Islet precursor cell (in vitro differentiated cells): Measurements from ENCODE around the gene TUBB4A.
A peak's percentile ranks its signal among the peaks of the same experiment; 100 is the strongest.

Experiments used
- DNase-seq: peaks from one replicate; pipeline ENCODE4 v3.0.0-alpha.2; 2018

The TUBB4A gene

DNA sequence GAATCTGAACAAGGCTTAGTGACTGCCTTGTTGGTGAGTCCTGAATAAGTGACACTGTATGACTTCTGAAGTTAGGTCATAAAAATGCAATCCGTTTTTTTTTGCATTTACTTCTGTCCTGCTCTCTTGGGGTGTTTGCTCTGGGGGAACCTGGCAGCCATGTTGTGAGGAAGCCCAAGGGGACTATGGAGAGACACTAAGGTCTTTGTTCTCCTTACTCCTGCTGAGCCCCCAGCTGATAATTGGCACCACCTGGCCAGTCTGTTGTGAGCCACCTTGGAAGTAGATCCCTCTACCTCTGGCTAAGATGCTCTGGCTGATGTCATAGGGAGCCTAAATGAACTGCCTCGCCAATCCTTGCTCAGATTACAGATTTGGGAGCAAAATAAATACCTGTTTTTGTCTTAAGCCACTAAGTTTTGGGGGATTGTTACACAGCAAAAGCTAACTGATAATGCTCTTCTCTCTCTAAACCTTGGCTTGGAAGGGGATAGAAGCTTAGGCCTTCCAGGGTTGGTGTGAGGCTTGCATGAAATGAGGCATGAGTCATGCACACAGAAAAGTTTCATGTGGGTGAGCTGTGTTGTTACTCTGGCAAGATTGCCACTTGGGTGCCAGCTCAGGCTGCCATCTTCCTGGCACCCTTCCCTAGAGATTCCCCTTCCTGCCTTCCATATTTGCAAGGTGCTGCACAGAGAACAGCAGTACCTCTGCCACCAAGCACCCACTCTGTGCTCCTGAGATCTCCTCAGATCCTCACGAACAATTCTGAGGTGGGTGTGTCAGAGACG is 10.1 kb downstream of the TUBB4A start:
- DNase-seq = no peak

DNA sequence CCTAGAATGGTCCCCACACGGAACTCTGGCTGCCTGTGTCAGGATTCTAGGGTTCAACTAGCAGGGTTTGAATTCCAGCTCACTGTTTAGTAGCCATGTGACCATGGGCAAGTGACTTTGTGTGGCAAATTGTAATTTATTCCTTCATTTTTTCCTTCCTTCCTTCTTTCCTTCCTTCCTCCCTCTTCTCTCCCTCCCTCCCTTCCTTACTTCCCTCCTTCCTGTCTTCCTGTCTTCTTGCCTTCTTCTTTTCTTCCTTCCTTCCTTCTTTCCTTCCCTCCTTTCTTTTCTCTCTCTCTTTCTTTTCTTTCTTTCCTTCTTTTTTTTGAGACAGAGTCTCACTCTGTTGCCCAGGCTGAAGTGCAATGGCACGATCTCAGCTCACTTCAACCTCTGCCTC is 12.0 kb downstream of the TUBB4A start:
- DNase-seq = no peak

DNA sequence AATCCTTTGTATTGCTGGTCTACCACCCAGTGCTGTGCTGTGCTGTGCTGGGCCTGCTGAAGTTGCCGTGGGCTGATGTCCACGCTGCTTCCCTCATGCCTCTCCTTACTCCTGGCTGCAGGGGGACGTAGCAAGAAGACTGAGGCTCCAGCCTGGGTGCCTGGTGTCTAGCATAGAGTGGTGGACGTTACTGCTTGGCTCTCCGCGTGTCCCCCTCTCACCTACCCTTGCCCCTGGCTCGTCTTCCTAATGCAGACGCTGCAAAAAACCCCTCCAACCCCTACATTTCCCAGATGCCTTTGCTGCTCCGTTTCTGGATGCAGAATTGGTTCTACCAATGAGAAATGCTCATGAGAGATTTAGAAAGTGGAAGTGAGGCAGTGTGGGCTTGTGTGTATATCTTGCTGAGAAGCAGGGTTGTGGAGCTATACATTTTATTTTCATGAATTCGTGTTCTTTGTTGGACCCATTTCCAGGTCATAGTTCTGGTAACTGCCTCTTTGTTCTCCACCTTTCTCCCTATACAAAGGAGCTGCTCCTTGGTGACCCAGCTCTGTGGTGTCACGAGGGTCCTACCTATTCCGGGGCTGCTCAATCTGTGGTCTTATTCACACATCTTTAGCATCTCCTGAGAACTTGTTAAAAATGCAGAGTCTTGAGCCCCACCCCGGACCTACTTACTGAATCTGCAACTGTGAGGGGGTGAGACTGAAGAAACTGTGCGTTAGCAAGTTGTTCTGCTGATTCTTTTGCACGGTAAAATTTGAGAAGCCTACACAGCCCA is 12.6 kb downstream of the TUBB4A start:
- no peak for DNase-seq

DNA sequence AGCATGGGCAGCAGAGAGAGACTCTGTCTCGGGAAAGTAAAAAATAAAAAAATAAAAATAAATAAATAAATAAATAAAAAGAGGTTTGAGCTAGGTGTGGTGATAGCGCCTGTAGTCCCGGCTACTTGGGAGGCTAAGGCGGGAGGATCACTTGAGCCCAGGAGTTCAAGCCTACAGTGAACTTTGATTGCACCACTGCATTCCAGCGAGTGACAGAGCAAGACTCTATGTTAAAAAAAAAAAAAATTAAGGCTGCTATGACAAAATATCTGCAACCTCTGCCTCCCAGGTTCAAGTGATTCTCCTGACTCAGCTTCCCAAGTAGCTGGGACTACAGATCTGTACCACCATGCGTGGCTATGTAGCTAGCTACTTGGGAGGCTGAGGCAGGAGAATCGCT is 17.3 kb downstream of the TUBB4A start:
- DNase-seq = no peak

DNA sequence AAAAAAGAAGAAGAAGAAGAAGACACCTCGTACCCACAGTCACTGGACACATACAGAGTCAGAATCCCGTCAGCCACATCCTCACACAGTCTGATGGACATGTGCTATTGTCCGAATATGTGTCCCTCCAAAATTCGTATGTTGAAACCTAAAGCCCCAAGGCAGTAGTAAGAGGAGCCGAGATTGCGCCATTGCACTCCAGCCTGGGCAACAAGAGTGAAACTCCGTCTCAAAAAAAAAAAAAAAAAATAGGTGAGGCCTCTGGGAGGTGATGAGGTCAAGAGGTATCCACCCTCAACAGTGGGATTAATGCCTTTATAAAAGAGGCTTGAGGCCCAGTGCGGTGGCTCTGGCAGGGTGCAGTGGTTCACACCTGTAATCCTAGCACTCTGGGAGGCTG is 17.9 kb downstream of the TUBB4A start:
- DNase-seq = no peak

DNA sequence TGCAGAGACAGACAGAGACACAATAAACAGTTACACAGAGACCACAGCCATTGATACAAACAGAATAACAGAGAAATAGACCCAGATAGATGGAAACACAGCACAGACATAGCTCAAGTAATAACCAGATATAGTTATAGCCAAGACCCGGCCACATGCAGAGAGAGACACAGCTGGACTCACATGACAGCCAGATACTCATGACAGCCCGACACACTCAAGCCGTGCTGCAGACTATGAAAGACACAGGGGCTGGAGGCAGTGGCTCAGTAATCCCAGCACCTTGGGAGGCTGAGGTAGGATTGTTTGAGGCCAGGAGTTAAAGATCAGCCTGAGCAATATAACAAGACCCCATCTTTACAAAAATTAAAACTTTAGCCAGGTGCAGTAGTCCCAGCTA is 18.9 kb downstream of the TUBB4A start:
- DNase-seq = no peak

DNA sequence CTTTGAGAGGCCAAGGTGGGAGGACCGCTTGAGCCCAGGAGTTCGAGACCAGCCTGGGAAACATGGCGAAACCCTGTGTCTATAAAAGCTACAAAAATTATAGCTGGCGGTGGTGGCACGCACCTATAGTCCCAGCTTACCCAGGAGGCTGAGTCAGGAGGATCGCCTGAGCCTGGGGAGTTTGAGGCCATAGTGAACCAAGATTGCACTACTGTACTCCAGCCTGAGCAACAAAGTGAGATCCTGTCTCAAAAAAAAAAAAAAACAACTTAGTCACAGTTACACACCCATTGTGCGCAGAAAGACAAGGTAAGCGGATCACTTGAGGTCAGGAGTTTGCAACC is 19.8 kb downstream of the TUBB4A start:
- DNase-seq = no peak

DNA sequence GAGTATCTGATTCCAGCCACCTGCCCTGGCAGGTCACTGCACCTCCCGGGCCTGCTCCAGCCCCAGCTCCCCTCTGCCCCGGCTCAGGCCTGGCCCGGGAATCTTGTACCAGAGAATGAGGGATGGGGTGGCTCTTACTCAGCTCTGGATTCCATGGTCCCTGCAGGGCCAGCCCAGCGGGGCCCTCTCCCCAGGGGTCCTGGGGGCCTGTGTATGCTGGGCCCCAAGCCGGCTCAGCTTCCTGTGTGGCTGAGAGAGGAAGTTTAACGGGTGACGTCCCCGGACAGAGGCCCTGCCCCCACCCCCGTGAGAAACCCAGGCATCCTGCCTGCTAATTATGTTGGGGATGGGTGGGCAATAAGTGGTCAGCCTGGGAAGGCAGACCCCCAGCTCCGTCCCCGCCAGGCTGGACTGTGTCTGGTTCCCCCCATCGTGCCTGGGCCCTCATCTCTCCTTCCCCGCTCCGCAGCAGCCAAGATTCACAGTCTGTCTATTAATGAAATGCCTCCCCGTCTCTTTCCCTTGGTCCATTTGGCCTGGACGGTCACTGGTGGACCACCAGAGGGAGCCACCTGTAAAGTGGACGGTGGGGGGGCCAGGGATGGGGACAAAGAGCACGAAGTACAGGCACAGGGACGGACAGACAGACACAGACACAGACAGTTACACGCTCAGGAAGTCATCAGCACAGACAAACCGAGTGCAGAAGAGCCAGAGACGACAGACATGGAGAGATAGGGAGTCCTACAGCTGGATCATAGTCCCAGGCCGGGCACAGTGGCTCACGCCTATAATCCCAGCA is 20.4 kb downstream of the TUBB4A start, which contains the start of gene DENND1C:
TSS of gene DENND1C (minus strand) at position 247 of the 802 bp plus-strand sequence. CDS start at position 155, 92 bp downstream.
- peak; percentile 65 for DNase-seq

DNA sequence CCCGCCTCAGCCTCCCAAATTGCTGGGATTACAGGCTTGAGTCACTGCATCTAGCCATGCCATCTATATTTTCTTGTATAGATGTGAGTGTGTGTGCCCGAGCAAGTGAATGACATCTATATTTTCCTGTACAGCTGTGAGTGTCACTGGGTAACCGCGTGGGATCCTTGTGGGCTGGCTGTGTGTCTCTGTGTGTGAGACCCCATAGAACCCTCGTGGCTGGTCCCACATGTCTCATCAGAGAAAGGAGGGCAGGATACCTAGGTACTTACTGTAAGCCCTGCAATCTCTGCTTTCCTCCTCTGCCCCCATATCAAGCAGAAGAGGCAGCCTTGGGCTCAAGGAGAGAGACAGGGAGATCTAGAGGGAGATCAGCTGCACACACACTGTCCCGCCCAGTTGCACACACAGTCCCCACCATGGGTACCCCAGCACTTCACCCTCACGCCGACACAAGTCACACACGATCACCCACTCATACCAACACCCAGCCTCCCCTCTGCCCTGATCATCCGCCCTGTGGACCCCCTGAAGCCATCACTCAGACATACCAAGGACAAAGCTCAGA is 21.2 kb downstream of the TUBB4A start:
- DNase-seq = no peak

DNA sequence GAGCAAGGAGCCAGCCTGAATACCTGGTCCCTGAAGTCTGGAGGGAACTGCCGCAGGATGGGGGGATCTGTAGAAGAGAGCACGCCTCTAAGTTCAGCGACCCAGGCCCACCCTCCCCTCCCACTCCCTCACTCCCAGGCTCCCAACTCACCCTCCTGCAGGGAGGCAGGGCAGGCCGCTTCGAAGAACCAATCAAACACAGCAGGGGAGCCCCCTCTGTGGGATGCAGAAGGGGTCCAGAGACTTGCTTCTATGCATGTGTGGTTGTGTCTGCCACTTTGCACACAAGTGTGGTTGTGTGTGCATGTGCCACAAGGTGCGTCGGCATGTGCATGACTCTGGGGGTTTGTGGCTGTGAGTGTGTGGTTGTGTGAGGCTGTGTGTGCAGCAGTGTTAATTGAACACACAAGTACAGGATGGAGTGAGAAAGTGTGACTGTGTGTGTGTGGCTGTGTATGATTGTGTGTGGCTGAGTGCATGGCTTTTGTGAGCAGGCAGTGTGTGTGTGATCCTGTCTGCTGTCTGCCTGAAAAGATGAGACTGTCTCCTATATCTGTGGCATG is 22.2 kb downstream of the TUBB4A start:
- no peak for DNase-seq

DNA sequence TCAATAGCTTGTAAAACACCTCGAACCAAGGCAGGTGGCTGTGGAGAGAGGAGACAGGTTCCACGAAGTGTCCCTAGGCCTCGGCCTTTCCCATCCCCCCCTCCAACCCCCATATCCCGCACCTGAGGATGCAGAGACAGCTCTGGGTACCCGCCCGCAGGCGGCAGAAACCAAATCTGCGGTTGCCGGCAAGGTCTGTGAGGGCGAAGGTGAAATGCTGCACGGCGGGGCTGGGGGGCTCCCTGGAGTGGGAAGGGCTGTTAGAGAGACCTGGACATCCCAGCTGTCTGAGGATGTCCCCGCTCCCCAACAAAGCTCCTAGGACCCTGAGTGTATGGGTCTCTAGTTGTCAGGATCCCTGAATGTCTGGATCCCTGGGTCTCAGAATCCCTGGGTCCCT is 23.3 kb downstream of the TUBB4A start:
- no peak for DNase-seq

DNA sequence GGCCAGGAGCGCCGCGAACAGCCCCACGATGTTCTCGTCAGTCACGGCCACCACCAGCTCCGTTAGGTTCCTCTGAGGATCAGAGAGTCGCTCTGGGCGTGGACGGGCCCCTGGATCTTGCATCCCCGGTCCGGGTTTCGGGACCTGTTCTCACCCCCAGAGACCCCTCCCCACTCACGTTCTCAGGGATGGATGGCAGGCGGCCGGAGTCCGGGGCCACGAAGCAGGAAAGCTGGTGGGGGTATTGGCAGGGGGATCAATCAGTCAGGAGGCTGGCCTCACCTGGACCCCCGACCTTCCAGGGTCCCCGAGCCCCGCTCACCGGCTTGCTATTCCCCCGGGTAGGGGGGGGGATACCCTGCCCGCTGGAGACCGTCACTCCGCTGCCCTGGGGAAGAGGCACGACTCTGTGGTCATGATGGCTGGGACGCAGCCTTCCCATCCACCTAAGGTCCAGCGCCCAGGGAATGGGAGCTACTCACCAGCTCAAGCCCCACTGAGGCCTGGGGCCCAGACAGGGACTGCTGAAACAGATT is 25.1 kb downstream of the TUBB4A start:
- no peak for DNase-seq

DNA sequence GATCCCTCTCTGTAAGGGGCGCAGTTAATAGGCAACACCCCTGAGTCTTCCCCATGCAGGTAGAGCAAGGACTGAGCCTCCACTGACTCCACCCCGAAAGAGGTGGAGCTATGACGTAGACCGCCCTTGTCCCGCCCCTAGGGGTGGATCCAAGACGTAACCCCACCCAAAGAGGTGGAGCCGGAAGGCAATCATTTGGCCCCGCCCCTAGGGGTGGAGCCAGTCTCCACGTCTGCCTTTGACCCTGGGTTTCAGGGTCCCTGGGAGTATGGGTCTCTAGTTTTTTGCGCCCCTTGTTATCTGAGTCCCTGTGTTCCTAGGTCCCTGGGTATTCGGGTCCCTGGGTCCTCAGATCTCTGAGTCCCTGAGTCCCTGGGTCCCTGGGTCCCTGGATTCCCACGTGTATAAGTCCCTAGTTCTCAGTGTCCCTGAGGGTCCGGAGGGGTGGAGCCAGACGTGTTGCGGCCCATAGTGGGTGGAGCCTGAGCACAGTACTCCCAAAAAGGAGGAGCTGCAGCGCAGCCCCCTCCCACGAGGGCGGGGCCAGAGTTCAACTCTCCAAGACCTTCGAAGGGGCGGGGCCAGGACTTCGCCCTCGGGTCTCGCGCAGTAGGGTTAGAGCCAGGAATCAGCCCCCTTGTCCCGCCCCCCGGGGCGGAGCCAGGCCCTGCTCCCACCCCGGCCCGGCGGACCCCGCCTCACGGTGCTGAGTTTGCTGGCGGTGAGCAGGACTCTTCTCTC is 25.8 kb downstream of the TUBB4A start:
- DNase-seq = peak; percentile 96

DNA sequence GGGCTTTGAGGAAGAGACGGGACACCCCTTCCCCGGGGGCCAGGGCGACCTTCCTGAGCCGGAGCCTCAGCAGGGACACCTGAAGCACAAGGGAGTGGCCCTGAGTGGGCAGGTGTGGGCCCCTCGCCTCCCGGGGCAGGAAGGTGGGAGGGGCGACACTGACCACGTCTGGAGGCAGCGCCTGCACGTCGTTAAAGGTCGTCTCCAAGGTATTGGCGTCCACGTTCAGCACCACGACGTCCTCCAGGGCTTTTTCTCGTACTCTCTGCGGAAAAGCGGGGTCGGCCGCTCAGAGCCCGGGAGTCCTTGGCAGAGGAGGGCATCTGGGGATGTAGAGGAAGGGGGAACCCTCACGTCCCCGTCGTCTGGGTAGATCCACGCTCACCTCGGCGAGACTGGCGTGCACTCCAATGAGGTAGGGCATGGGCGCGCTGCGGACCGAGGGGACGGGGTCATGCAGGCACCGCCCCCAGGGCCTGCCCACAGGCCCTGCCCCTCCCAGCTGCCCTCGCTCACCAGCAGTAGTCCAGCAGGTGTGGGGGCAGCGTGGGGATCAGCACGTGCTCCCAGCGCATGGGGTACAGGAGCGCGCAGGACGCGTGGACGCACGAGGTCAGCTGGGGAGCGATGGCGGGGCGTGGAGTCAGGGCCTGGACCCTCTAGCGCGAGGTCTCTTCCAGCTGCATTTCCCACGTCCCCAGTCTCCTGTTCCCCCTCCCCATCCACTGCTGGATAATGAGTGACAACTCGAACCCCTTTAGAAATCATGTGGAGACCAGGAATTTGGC is 26.6 kb downstream of the TUBB4A start:
- DNase-seq = peak; percentile 65

DNA sequence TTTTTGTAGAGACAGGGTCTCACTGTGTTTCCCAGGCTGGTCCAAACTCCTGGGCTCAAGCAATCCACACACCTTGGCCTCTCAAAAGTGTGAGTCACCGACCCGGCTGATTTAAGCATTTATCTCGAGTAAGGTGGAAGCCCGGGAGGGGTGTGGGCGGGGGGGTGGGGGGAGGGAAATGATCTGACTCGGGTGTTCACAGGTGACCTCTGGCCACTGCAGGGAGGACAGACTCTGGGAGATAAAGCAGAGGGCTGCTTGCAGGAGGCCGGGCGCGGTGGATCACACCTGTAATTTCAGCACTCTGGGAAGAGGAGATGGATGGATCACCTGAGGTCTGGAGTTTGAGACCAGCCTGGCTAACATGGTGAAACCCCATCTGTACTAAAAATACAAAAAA is 28.5 kb downstream of the TUBB4A start:
- DNase-seq = peak; percentile 80

DNA sequence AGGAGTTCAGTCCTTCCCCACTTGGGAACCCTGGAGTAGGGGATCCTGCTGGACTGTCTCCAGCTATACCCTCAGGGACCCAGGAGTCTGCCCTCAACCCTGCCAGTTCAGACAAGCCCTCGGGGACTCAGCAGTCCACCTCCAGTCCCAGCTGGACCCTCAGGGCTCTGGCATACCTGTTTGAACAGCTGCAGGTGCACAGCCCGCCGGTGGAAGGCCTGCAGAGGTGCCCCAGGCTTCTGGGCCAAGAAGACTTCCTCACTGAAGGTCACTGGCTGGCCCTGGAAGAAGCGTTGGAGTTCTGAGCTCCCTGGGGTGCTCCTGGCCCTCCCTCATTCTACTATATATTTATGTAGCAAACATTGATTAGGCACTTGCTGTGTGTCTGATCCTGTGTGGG is 29.4 kb downstream of the TUBB4A start:
- peak; percentile 63 for DNase-seq

DNA sequence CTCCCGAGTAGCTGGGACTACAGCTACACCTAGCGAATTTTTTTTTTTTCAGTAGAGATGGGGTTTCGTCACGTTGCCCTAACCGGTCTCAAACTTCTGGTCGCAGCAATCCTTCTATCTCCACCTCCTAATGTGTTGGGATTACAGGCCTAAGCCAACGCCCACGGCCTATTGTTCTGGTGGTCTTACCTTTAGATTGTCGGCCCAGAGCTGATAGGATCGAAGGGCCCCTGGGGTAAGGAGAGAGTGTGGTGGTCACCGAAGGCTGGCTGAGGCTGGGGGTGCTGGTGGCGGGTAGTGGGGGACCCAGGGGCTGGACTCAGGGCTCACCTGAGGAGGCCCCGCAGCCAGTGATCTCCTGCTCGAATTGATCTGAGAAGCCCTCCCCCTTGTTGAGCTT is 31.0 kb downstream of the TUBB4A start:
- DNase-seq = no peak

DNA sequence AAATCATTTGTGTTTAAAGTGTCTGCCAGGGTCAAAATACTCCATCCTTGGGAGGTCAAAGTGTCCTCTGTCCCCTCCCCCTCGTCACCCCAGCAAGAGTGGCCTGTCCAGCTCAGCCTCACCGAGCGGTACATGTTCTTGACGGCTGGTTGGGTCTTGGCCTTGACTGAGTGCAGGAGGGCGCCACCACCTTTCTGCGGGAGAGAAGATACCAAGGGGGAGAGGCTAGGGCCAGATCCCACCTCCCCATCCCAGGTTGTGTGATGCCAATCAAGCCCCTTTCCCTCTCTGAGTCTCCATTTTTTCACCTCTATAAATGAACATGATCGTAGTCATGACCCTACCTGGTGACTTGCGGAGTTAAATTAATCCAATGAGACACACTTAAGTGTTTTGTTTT is 31.9 kb downstream of the TUBB4A start:
- DNase-seq = no peak

DNA sequence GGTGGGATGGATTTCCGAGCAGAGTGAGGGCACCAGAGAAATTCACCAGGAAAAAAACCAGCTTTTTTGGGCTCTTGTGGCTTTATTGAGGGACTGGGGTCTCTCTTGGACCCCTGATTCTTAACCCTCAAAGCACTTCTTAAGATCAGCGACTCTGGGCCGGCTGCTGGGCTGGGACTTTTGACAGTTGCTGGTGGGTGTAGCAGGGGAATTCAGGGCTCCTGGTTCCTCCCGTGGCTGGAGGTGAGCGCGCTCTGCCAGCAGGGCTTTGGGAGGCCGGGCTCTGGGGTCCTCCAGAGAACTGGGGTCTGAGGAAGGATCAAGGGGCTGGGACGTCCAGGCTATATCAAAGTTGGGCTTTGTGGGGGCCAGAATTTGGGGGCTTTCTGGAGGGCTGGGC is 34.7 kb downstream of the TUBB4A start:
- DNase-seq = no peak

DNA sequence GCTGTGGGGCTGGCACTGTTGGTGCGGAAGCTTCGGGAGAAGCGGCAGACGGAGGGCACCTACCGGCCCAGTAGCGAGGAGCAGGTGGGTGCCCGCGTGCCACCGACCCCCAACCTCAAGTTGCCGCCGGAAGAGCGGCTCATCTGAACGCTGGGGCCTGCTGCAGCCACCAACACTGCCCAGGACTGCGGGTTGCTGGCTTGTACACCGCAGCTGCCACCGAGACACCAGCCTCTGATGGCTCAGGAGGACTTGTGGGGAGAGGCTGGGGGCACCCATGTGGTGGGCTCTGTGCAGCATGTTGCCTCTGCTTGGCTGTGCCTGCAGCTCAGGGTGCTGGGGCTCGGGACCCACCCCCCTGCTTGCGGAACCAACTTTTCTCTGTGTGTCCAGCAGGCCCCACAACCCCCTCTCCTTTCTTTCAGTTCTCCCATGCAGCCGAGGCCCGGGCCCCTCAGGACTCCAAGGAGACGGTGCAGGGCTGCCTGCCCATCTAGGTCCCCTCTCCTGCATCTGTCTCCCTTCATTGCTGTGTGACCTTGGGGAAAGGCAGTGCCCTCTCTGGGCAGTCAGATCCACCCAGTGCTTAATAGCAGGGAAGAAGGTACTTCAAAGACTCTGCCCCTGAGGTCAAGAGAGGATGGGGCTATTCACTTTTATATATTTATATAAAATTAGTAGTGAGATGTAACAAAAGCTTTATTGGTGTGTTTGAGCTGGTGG is 35.4 kb downstream of the TUBB4A start:
- DNase-seq = no peak
